ENCODE data around the gene NECAP2. TPM values are rescaled to one million over a fixed set of nuclear protein-coding genes. Genes with fewer than 3 reads are reported as not detected.
"Not testable (repeated sequence)": the region's sequence is repeated elsewhere in the genome, so short reads cannot be mapped to it uniquely, and the experiment has no call there.

The NECAP2 gene
- total RNA-seq, 1 experiment from 2014 or later: 29.8 TPM

- TF ChIP-seq MAX (CRISPR knock-in tag; IDR thresholded peaks at IDR 0.05) (no peak; the same call in 1 of the 2 replicates), KAT7 (CRISPR knock-in tag; IDR thresholded peaks at IDR 0.05; ENCODE audit: borderline replicate concordance) (peak; percentile 96), ZNF416 (CRISPR knock-in tag; IDR thresholded peaks at IDR 0.05) (no peak), ARID4B (CRISPR knock-in tag; IDR thresholded peaks at IDR 0.05; ENCODE audit: borderline replicate concordance) (no peak), TEAD4 (CRISPR knock-in tag; IDR thresholded peaks at IDR 0.05) (no peak), E2F1 (CRISPR knock-in tag; IDR thresholded peaks at IDR 0.05) (no peak), ZSCAN18 (CRISPR knock-in tag; IDR thresholded peaks at IDR 0.05) (no peak), SP1 (CRISPR knock-in tag; conservative IDR thresholded peaks at IDR 0.05) (peak; percentile 74; the same call in 1 of the 2 replicates), FOXK1 (CRISPR knock-in tag; IDR thresholded peaks at IDR 0.05) (no peak), ZNF425 (CRISPR knock-in tag; conservative IDR thresholded peaks at IDR 0.05) (no peak), IRF2 (CRISPR knock-in tag; IDR thresholded peaks at IDR 0.05; ENCODE audit: borderline replicate concordance, low read depth) (no peak), IRF1 (CRISPR knock-in tag; IDR thresholded peaks at IDR 0.05) (no peak), ZNF263 (CRISPR knock-in tag; IDR thresholded peaks at IDR 0.05; ENCODE audit: low read depth) (no peak), NR2C2 (CRISPR knock-in tag; IDR thresholded peaks at IDR 0.05) (no peak)
Measured at GRCh38 chr1:16498573-16499413, 58.3 kb downstream of the NECAP2 start (continued).

GRCh38 chr1:16500466-16500865 lies 59.9 kb downstream of the NECAP2 start:
- H3K27ac Mint-ChIP-seq; POLR2A ChIA-PET; H3K4me1 Mint-ChIP-seq; H3K36me3 Mint-ChIP-seq; H3K9me3 Mint-ChIP-seq; ATAC-seq; DNase-seq (ENCODE audit: low spot score): not testable (repeated sequence)
- CTCF ChIA-PET: interaction anchor here (0.7 to 1.5 kb wide), 3 partner anchors 60 to 355 kb away, joined by 3 to 6 read pairs (median 4); partner anchors contain the start of gene NECAP2
- H3K4me3 Mint-ChIP-seq: peak overlapping the region; percentile 75
- H3K27me3 Mint-ChIP-seq (ENCODE audit: low read depth): peaks cover 14% of the 10 kb centered on the region

GRCh38 chr1:16500975-16501374 lies 60.5 kb downstream of the NECAP2 start:
- H3K36me3 Mint-ChIP-seq; POLR2A ChIA-PET; H3K4me1 Mint-ChIP-seq; H3K9me3 Mint-ChIP-seq; DNase-seq (ENCODE audit: low spot score); ATAC-seq: not testable (repeated sequence)
- H3K27ac Mint-ChIP-seq: peak overlapping the region; percentile 46; the same call in 1 of the 2 replicates
- CTCF ChIA-PET: interaction anchor here (1.1 to 1.5 kb wide), 2 partner anchors 60 to 120 kb away, joined by 3 to 6 read pairs; partner anchors contain the start of gene NECAP2
- 0 out of 2 replicates have a peak overlapping the region, but pooled peaks have one; percentile 25 for H3K4me3 Mint-ChIP-seq
- H3K27me3 Mint-ChIP-seq (ENCODE audit: low read depth): peaks cover 19% of the 10 kb centered on the region

- peaks cover 20% of the 10 kb centered on the region for H3K27me3 Mint-ChIP-seq (ENCODE audit: low read depth)
- CTCF ChIA-PET: interaction anchor here (1.1 kb wide), 1 partner anchor 119 kb away, joined by 3 read pairs; no protein-coding TSS in a partner anchor
- POLR2A ChIA-PET; H3K27ac Mint-ChIP-seq; ATAC-seq; DNase-seq (ENCODE audit: low spot score); H3K4me1 Mint-ChIP-seq; H3K9me3 Mint-ChIP-seq; H3K36me3 Mint-ChIP-seq: not testable (repeated sequence)
- 0 out of 2 replicates have a peak overlapping the region, but pooled peaks have one; percentile 25 for H3K4me3 Mint-ChIP-seq
Measured at GRCh38 chr1:16501446-16501845, 60.9 kb downstream of the NECAP2 start.

Measured in WTC11 (cell line).